H9 (cell line): ENCODE measurements around the gene SLC43A1. TPM values are rescaled to one million over a fixed set of nuclear protein-coding genes. Genes with fewer than 3 reads are reported as not detected.

Experiments
- DNase-seq: peaks from one replicate; pipeline ENCODE4 v3.0.0-alpha.2; 2017
- H2AFZ ChIP-seq: one replicate; pipeline ENCODE4 v1.6.1; 2013; ENCODE audit warnings: mild to moderate bottlenecking, low read length, control low read depth, moderate library complexity
- H2AK5ac ChIP-seq: 2 replicates; pipeline ENCODE4 v1.6.1; 2013; ENCODE audit warnings: low read length, control low read depth, mixed read lengths; ENCODE audit not compliant: insufficient read length
- H2BK120ac ChIP-seq: one replicate; pipeline ENCODE4 v1.6.1; 2013; ENCODE audit warnings: low read depth, mild to moderate bottlenecking, low read length, control low read depth, inconsistent platforms; ENCODE audit not compliant: poor library complexity, severe bottlenecking
- H2BK12ac ChIP-seq: 2 replicates; pipeline ENCODE4 v1.6.1; 2013; ENCODE audit warnings: low read length, control low read depth, mixed read lengths, low read depth; ENCODE audit not compliant: insufficient read length
- H2BK15ac ChIP-seq: 2 replicates; pipeline ENCODE4 v1.6.1; 2013; ENCODE audit warnings: low read depth, low read length, control low read depth
- H2BK20ac ChIP-seq: one replicate; pipeline ENCODE4 v1.6.1; 2013; ENCODE audit warnings: low read depth, mild to moderate bottlenecking, low read length, control low read depth, inconsistent platforms; ENCODE audit not compliant: poor library complexity, severe bottlenecking
- H2BK5ac ChIP-seq: 2 replicates; pipeline ENCODE4 v1.6.1; 2013; ENCODE audit warnings: low read length, control low read depth, mixed read lengths; ENCODE audit not compliant: insufficient read length
- H3K14ac ChIP-seq: 2 replicates; pipeline ENCODE4 v1.6.1; 2013; ENCODE audit warnings: low read length, control low read depth; ENCODE audit not compliant: insufficient read depth
- H3K18ac ChIP-seq: 2 replicates; pipeline ENCODE4 v1.6.1; 2013; ENCODE audit warnings: low read depth, mild to moderate bottlenecking, mixed read lengths, low read length, control low read depth; ENCODE audit not compliant: insufficient read length
- H3K23ac ChIP-seq: 2 replicates; pipeline ENCODE4 v1.6.1; 2013; ENCODE audit warnings: low read length, control low read depth, mixed read lengths, low read depth; ENCODE audit not compliant: insufficient read length
- H3K23me2 ChIP-seq: 2 replicates; pipeline ENCODE4 v1.6.1; 2013; ENCODE audit warnings: low read depth, mild to moderate bottlenecking, mixed read lengths, low read length, control low read depth; ENCODE audit not compliant: insufficient read length, poor library complexity, severe bottlenecking
- H3K27ac ChIP-seq: 2 replicates; pipeline ENCODE4 v1.5.1; 2013; ENCODE audit warnings: low read length, control low read depth, mixed read lengths, low read depth; ENCODE audit not compliant: insufficient read length
- H3K27me3 ChIP-seq: 2 replicates; pipeline ENCODE4 v1.6.1; 2013; ENCODE audit warnings: low read length, control low read depth, inconsistent platforms; ENCODE audit not compliant: insufficient read depth
- H3K4ac ChIP-seq: 2 replicates; pipeline ENCODE4 v1.6.1; 2013; ENCODE audit warnings: low read depth, mild to moderate bottlenecking, control low read depth, inconsistent platforms, low read length, moderate library complexity
- H3K4me1 ChIP-seq: 2 replicates; pipeline ENCODE4 v1.6.1; 2013; ENCODE audit warnings: low read length, control low read depth, inconsistent platforms; ENCODE audit not compliant: insufficient read depth
- H3K4me2 ChIP-seq: 2 replicates; pipeline ENCODE4 v1.6.1; 2013; ENCODE audit warnings: low read length, control low read depth, mixed read lengths; ENCODE audit not compliant: insufficient read length, insufficient read depth
- H3K56ac ChIP-seq: 2 replicates; pipeline ENCODE4 v1.6.1; 2013; ENCODE audit warnings: low read depth, mild to moderate bottlenecking, mixed read lengths, low read length, control low read depth; ENCODE audit not compliant: insufficient read length
- H3K79me1 ChIP-seq: 2 replicates; pipeline ENCODE4 v1.6.1; 2013; ENCODE audit warnings: low read depth, mild to moderate bottlenecking, moderate library complexity, low read length, control low read depth, inconsistent platforms; ENCODE audit not compliant: insufficient read depth, poor library complexity, severe bottlenecking
- H3K79me2 ChIP-seq: 2 replicates; pipeline ENCODE4 v1.6.1; 2013; ENCODE audit warnings: low read length, control low read depth, inconsistent platforms; ENCODE audit not compliant: insufficient read depth
- H3K9ac ChIP-seq: 2 replicates; pipeline ENCODE4 v1.6.1; 2013; ENCODE audit warnings: low read length, control low read depth, mixed read lengths; ENCODE audit not compliant: insufficient read length; ENCODE audit errors: extremely low read depth
- H3K9me3 ChIP-seq: one replicate; pipeline ENCODE4 v1.6.1; 2013; ENCODE audit warnings: low read depth, low read length, inconsistent platforms; ENCODE audit not compliant: control insufficient read depth
- H3T11ph ChIP-seq: one replicate; pipeline ENCODE4 v1.6.1; 2013; ENCODE audit warnings: mild to moderate bottlenecking, low read length, control low read depth, inconsistent platforms
- H4K20me1 ChIP-seq: one replicate; pipeline ENCODE4 v1.6.1; 2013; ENCODE audit not compliant: control insufficient read depth, insufficient read length, insufficient read depth
- H4K5ac ChIP-seq: 2 replicates; pipeline ENCODE4 v1.6.1; 2013; ENCODE audit warnings: low read depth, mild to moderate bottlenecking, mixed read lengths, low read length, control low read depth; ENCODE audit not compliant: insufficient read length
- H4K8ac ChIP-seq: replicated peaks from 2 replicates; pipeline ENCODE4 v1.6.1; 2013; ENCODE audit warnings: low read length, control low read depth, mixed read lengths, low read depth; ENCODE audit not compliant: insufficient read length
- H4K91ac ChIP-seq: 2 replicates; pipeline ENCODE4 v1.6.1; 2013; ENCODE audit warnings: low read depth, mild to moderate bottlenecking, moderate library complexity, mixed read lengths, low read length, control low read depth; ENCODE audit not compliant: insufficient read length
- H3K27ac Mint-ChIP-seq, 3 experiments: 2 replicates in 2 of 3; 3 replicates in 1 of 3; pipeline ENCODE4 v1.8.0; 2020 to 2021; ENCODE audit warnings: mixed read lengths in 3 of 3, mild to moderate bottlenecking in 1 of 3, moderate library complexity in 1 of 3
- H3K27me3 Mint-ChIP-seq: 2 replicates; pipeline ENCODE4 v1.8.0; 2021; ENCODE audit warnings: low read depth, mild to moderate bottlenecking, moderate library complexity, mixed read lengths
- H3K36me3 Mint-ChIP-seq, 3 experiments: 2 replicates in 2 of 3; 3 replicates in 1 of 3; pipeline ENCODE4 v1.8.0; 2020 to 2021; ENCODE audit warnings: low read depth in 3 of 3, mixed read lengths in 3 of 3; ENCODE audit not compliant: insufficient read depth in 1 of 3
- H3K4me1 Mint-ChIP-seq, 2 experiments: 2 replicates each; pipeline ENCODE4 v1.8.0; 2020; ENCODE audit warnings: mixed read lengths in 2 of 2
- H3K4me3 Mint-ChIP-seq, 2 experiments: 2 replicates in 1 of 2; 3 replicates in 1 of 2; pipeline ENCODE4 v1.8.0; 2020 to 2021; ENCODE audit warnings: mild to moderate bottlenecking in 2 of 2, mixed read lengths in 2 of 2, moderate library complexity in 1 of 2
- H3K9me3 Mint-ChIP-seq, 2 experiments: 2 replicates in 1 of 2; 3 replicates in 1 of 2; pipeline ENCODE4 v1.8.0; 2020; ENCODE audit warnings: mild to moderate bottlenecking in 2 of 2, mixed read lengths in 2 of 2, moderate library complexity in 1 of 2
- WGBS: extraction: QIAGEN DNeasy Blood & Tissue Kit; methylation state at CpG from one replicate; pipeline ENCODE4 v1.1.7; 2013; ENCODE audit warnings: missing lambda C conversion rate, low lambda C conversion rate, mixed read lengths; ENCODE audit not compliant: insufficient read length; ENCODE audit errors: extremely low coverage; 5-methylcytosine and 5-hydroxymethylcytosine counted together
- total RNA-seq: library from RNA; stranded (reverse); gene quantifications from 2 replicates; pipeline ENCODE4 v1.2.1, GENCODE V29; 2021
- TF ChIP-seq, protein P1 (sequence below): fragments of 200-600 bp; sonication (generic); conservative IDR thresholded peaks from 3 replicates; pipeline ENCODE4 v1.8.0; 2021; ENCODE audit warnings: antibody characterized with exemption, mild to moderate bottlenecking

Gene SLC43A1
- total RNA-seq, 1 experiment from 2014 or later: 17.0 TPM

DNA sequence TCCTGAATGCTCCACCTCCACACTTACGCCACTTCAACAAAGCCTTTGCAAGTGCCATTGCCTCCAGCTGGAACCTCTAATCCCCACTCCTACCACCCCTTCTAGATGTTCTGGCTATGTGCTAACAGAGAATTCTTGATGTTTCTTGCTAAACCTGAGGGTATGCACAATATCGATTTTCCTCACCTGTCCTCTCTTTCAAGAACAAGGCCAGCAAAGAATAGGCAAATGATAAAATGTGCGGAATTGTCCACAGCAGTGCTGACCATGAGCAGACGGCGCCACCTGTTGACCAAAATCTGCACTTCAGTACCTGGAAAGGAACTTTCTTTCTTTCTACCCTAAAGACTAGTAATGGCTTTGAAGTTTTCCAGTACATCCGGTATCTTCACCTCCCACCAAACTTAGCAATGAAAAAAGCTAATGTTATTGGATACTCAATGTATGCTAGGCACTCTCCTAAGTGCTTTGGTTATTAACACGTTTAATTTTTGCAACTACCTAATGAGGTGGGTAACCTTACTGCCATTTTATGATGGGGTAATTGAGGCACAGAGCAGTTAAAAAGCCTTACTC lies 11.6 kb upstream of the SLC43A1 start:
- no CpG with 5 or more reads among the region's 7 CpGs for WGBS
- H3K4me2 ChIP-seq: no peak overlapping the region
- no peak overlapping the region for H2AFZ ChIP-seq
- H4K8ac ChIP-seq: no peak overlapping the region
- H3K56ac ChIP-seq: no peak overlapping the region
- H3K9ac ChIP-seq: no peak overlapping the region
- no peak overlapping the region for H2BK12ac ChIP-seq
- peak; percentile 64 for DNase-seq
- no peaks in the 10 kb centered on the region for H3K4me1 ChIP-seq
- peak overlapping the region in 1 of 2 experiments; percentile 1; a peak in 1 of 5 replicates for H3K4me3 Mint-ChIP-seq
- H4K5ac ChIP-seq: no peak overlapping the region
- no peak overlapping the region for H3K18ac ChIP-seq
- H2BK120ac ChIP-seq: no peak overlapping the region
- H4K91ac ChIP-seq: no peak overlapping the region
- H3K14ac ChIP-seq: no peak overlapping the region
- H3K79me1 ChIP-seq: no peaks in the 10 kb centered on the region
- H3K4ac ChIP-seq: no peak overlapping the region
- TF ChIP-seq, protein P1, sequence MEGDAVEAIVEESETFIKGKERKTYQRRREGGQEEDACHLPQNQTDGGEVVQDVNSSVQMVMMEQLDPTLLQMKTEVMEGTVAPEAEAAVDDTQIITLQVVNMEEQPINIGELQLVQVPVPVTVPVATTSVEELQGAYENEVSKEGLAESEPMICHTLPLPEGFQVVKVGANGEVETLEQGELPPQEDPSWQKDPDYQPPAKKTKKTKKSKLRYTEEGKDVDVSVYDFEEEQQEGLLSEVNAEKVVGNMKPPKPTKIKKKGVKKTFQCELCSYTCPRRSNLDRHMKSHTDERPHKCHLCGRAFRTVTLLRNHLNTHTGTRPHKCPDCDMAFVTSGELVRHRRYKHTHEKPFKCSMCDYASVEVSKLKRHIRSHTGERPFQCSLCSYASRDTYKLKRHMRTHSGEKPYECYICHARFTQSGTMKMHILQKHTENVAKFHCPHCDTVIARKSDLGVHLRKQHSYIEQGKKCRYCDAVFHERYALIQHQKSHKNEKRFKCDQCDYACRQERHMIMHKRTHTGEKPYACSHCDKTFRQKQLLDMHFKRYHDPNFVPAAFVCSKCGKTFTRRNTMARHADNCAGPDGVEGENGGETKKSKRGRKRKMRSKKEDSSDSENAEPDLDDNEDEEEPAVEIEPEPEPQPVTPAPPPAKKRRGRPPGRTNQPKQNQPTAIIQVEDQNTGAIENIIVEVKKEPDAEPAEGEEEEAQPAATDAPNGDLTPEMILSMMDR: peak; percentile 99
- H2AK5ac ChIP-seq: no peak overlapping the region
- no peak overlapping the region for H2BK20ac ChIP-seq
- H3K27me3 ChIP-seq: no peaks in the 10 kb centered on the region
- no peak overlapping the region for H2BK5ac ChIP-seq
- no peak overlapping the region for H3T11ph ChIP-seq
- H2BK15ac ChIP-seq: no peak overlapping the region
- H3K23me2 ChIP-seq: peaks cover 10% of the 10 kb centered on the region
- no peaks in the 10 kb centered on the region; a peak in 1 of 5 replicates for H3K9me3 Mint-ChIP-seq
- H3K23ac ChIP-seq: no peak overlapping the region
- H3K27me3 Mint-ChIP-seq: no peaks in the 10 kb centered on the region
- peaks cover 5% of the 10 kb centered on the region; the same call in 1 of the 2 replicates for H3K79me2 ChIP-seq
- no peaks in the 10 kb centered on the region for H4K20me1 ChIP-seq
- H3K27ac Mint-ChIP-seq: peak overlapping the region in 2 of 3 experiments; percentile 2 to 64; a peak in 4 of 7 replicates
- H3K36me3 Mint-ChIP-seq: peaks cover 8 to 16% (median 16%) of the 10 kb centered on the region in 3 experiments
- H3K27ac ChIP-seq: no peak overlapping the region
- H3K4me1 Mint-ChIP-seq: peaks cover 22 to 25% of the 10 kb centered on the region in 2 experiments
- H3K9me3 ChIP-seq: no peaks in the 10 kb centered on the region
